SK-N-SH (cell line): ENCODE results near the gene SLC35D2. TPM values are rescaled to one million over a fixed set of nuclear protein-coding genes. Genes with fewer than 3 reads are reported as not detected.

ENCODE experiments used
- CTCF ChIA-PET: fragments of 300-600, 350-600 bp; formaldehyde crosslinking; extraction: SDS; loops from one replicate; lab custom pipeline; 2021; lab: Yijun Ruan, JAX
- POLR2A ChIA-PET: fragments of 350-600 bp; sonication (Branson Sonifier 250); formaldehyde crosslinking; extraction: SDS; loops from one replicate; lab custom pipeline; 2020; ENCODE audit warnings: antibody characterized with exemption, inconsistent platforms; lab: Yijun Ruan, JAX
- DNase-seq: peaks from one replicate; pipeline ENCODE4 v3.0.0; 2012
- H2AFZ ChIP-seq: fragments of 200-600 bp; sonication (generic); 2 replicates; pipeline ENCODE4 v1.8.1; 2016; ENCODE audit warnings: antibody characterized with exemption, mild to moderate bottlenecking, low read depth
- H3F3A ChIP-seq: fragments of 200-600 bp; sonication (generic); replicated peaks from 2 replicates; pipeline ENCODE3; 2016; ENCODE audit warnings: antibody characterized with exemption, mild to moderate bottlenecking; ENCODE audit not compliant: insufficient read depth
- H3K27ac ChIP-seq, 2 experiments: fragments of 200-500 bp in 1 of 2; fragments of 200-600 bp in 1 of 2; sonication (Bioruptor generic) in 1 of 2; sonication (generic), shearing (Covaris generic) in 1 of 2; 2 replicates each; pipeline versions ENCODE4 v1.5.1 to v1.6.1; 2014 to 2016; ENCODE audit warnings: low read depth in 2 of 2, inconsistent platforms in 1 of 2, low read length in 1 of 2, mild to moderate bottlenecking in 1 of 2, mixed read lengths in 1 of 2
- H3K27me3 ChIP-seq: fragments of 200-600 bp; sonication (generic), shearing (Covaris generic); 2 replicates; pipeline ENCODE4 v1.6.1; 2016; ENCODE audit warnings: mixed run types; ENCODE audit not compliant: insufficient read depth
- H3K36me3 ChIP-seq, 2 experiments: fragments of 200-500 bp in 1 of 2; fragments of 200-600 bp in 1 of 2; sonication (Bioruptor generic) in 1 of 2; sonication (generic) in 1 of 2; replicated peaks in 1 of 2; 2 replicates each; pipeline versions ENCODE3 to v1.5.1; 2014 to 2016; ENCODE audit warnings: low read length in 1 of 2, mild to moderate bottlenecking in 1 of 2; ENCODE audit not compliant: insufficient read depth in 2 of 2, control insufficient read depth in 1 of 2
- H3K4me1 ChIP-seq, 2 experiments: fragments of 200-500 bp in 1 of 2; fragments of 200-600 bp in 1 of 2; sonication (Bioruptor generic) in 1 of 2; sonication (generic), shearing (Covaris generic) in 1 of 2; 2 replicates each; pipeline versions ENCODE4 v1.5.1 to v1.6.1; 2014 to 2016; ENCODE audit warnings: low read depth in 1 of 2, low read length in 1 of 2, mixed run types in 1 of 2; ENCODE audit not compliant: insufficient read depth in 2 of 2, control insufficient read depth in 1 of 2
- H3K4me2 ChIP-seq: fragments of 200-600 bp; sonication (generic), shearing (Covaris generic); 2 replicates; pipeline ENCODE4 v1.6.1; 2017; ENCODE audit warnings: mixed run types
- H3K4me3 ChIP-seq, 2 experiments: fragments of 200-500 bp in 1 of 2; fragments of 200-600 bp in 1 of 2; sonication (Bioruptor generic) in 1 of 2; sonication (generic), shearing (Covaris generic) in 1 of 2; 2 replicates each; pipeline versions ENCODE4 v1.5.1 to v1.8.1; 2014 to 2016; ENCODE audit warnings: low read depth in 2 of 2, inconsistent platforms in 1 of 2, low read length in 1 of 2, mild to moderate bottlenecking in 1 of 2, mixed read lengths in 1 of 2, moderate library complexity in 1 of 2
- H3K79me2 ChIP-seq: fragments of 200-600 bp; sonication (generic); 2 replicates; pipeline ENCODE4 v1.8.1; 2017; ENCODE audit warnings: mild to moderate bottlenecking; ENCODE audit not compliant: insufficient read depth
- H3K9ac ChIP-seq: fragments of 200-600 bp; sonication (generic); 2 replicates; pipeline ENCODE4 v1.6.1; 2017; ENCODE audit warnings: mixed run types
- H3K9me2 ChIP-seq: fragments of 200-600 bp; sonication (generic); 2 replicates; pipeline ENCODE4 v1.6.1; 2017; ENCODE audit warnings: mixed run types
- H3K9me3 ChIP-seq: fragments of 200-600 bp; sonication (generic); 2 replicates; pipeline ENCODE4 v1.6.1; 2017; ENCODE audit warnings: mixed run types, mild to moderate bottlenecking, moderate library complexity
- H4K20me1 ChIP-seq: fragments of 200-600 bp; sonication (generic); 2 replicates; pipeline ENCODE4 v1.6.1; 2017; ENCODE audit warnings: mild to moderate bottlenecking, mixed run types; ENCODE audit not compliant: insufficient read depth
- CHD2 ChIP-seq: fragments of 150-350 bp; IDR thresholded peaks from 2 replicates; pipeline ENCODE4 v1.6.1; 2018; ENCODE audit warnings: low read length; ENCODE audit not compliant: partially characterized antibody
- EP300 ChIP-seq, 2 experiments: IDR thresholded peaks; 2 replicates each; pipeline versions ENCODE4 v1.4.0 to v1.6.1; 2012; ENCODE audit warnings: borderline replicate concordance in 1 of 2, low read depth in 1 of 2, low read length in 1 of 2
- FOSL2 ChIP-seq: IDR thresholded peaks from 2 replicates; pipeline ENCODE4 v1.4.0; 2012; ENCODE audit warnings: low read depth, mild to moderate bottlenecking, moderate library complexity, borderline replicate concordance
- FOXJ3 ChIP-seq: sonication (generic); formaldehyde crosslinking; IDR thresholded peaks from 2 replicates; pipeline ENCODE4 v1.5.1; 2020; ENCODE audit warnings: mild to moderate bottlenecking, missing genetic modification reagents
- GATA2 ChIP-seq: sonication (generic); formaldehyde crosslinking; IDR thresholded peaks from 2 replicates; pipeline ENCODE4 v1.5.0; 2020; ENCODE audit warnings: mild to moderate bottlenecking, missing genetic modification reagents
- JUND ChIP-seq: IDR thresholded peaks from 2 replicates; pipeline ENCODE4 v1.4.0; 2012
- MAX ChIP-seq: IDR thresholded peaks from 2 replicates; pipeline ENCODE4 v1.4.0; 2012; ENCODE audit warnings: low read depth
- MEF2A ChIP-seq: IDR thresholded peaks from 2 replicates; pipeline ENCODE4 v1.4.0; 2012; ENCODE audit warnings: low read depth, borderline replicate concordance
- MXI1 ChIP-seq: IDR thresholded peaks from 2 replicates; pipeline ENCODE4 v1.6.1; 2012; ENCODE audit warnings: mild to moderate bottlenecking, low read depth, low read length, improper control_type of control experiment
- PBX3 ChIP-seq: IDR thresholded peaks from 2 replicates; pipeline ENCODE4; 2012
- POLR2AphosphoS5 ChIP-seq: IDR thresholded peaks from 2 replicates; pipeline ENCODE4 v1.6.1; 2012; ENCODE audit warnings: low read depth, low read length
- RAD21 ChIP-seq: IDR thresholded peaks from 2 replicates; pipeline ENCODE4 v1.6.1; 2012; ENCODE audit warnings: mild to moderate bottlenecking, low read length
- RCOR1 ChIP-seq: fragments of 150-350 bp; IDR thresholded peaks from 2 replicates; pipeline ENCODE4 v1.6.1; 2017; ENCODE audit warnings: antibody characterized with exemption, low read length
- REST ChIP-seq: IDR thresholded peaks from 2 replicates; pipeline ENCODE4 v1.6.1; 2012; ENCODE audit warnings: mild to moderate bottlenecking, low read depth, low read length, moderate library complexity
- RXRA ChIP-seq: IDR thresholded peaks from 2 replicates; pipeline ENCODE4 v1.4.0; 2012; ENCODE audit warnings: low read depth, mild to moderate bottlenecking, borderline replicate concordance
- TAF1 ChIP-seq: IDR thresholded peaks from 2 replicates; pipeline ENCODE4 v1.6.1; 2012; ENCODE audit warnings: low read depth, mild to moderate bottlenecking, low read length, moderate library complexity, borderline replicate concordance
- TCF12 ChIP-seq: IDR thresholded peaks from 2 replicates; pipeline ENCODE4 v1.4.0; 2012
- TEAD4 ChIP-seq: IDR thresholded peaks from 2 replicates; pipeline ENCODE4 v1.4.0; 2012; ENCODE audit warnings: mild to moderate bottlenecking, borderline replicate concordance; ENCODE audit not compliant: insufficient read depth
- USF2 ChIP-seq: fragments of 150-350 bp; IDR thresholded peaks from 2 replicates; pipeline ENCODE4 v1.6.1; 2017; ENCODE audit warnings: antibody characterized with exemption, low read length, low read depth, borderline replicate concordance
- WGBS: methylation state at CpG from one replicate; pipeline ENCODE4 v1.1.6; 2017; ENCODE audit warnings: low lambda C conversion rate; 5-methylcytosine and 5-hydroxymethylcytosine counted together
- polyA plus RNA-seq, 3 experiments: library from polyadenylated mRNA; depleted of rRNA; stranded (reverse); fragments of >200 nt; gene quantifications; 2 replicates each; pipeline ENCODE4 v1.2.3, GENCODE V29; 2012

SLC35D2 gene
- polyA plus RNA-seq, 1 of the 3 experiments (the other 2 are of a cell fraction), result 26.1 TPM

- no peak overlapping the region for H3K4me2 ChIP-seq
- no peak overlapping the region for H3K27ac ChIP-seq
- 0 out of 2 replicates have a peak, but pooled peaks cover 7% of the 10 kb centered on the region for H3K9me3 ChIP-seq
- H3K27me3 ChIP-seq, result no peaks in the 10 kb centered on the region
- TF ChIP-seq FOXJ3 (CRISPR knock-in tag) (no peak), EP300 (IDR thresholded peaks at IDR 0.05; ENCODE audit: borderline replicate concordance in 1 of 2, low read depth in 1 of 2, low read length in 1 of 2) (no peak), FOSL2 (no peak), REST (no peak), PBX3 (no peak), CHD2 (no peak), JUND (no peak), POLR2AphosphoS5 (no peak), TAF1 (no peak), MXI1 (no peak), RCOR1 (no peak), TEAD4 (no peak)
- no peak for DNase-seq
- no peaks in the 10 kb centered on the region for H3K36me3 ChIP-seq
- CTCF ChIA-PET, result interaction anchor here (1.4 kb wide), 1 partner anchor 47 kb away, joined by 5 read pairs; no protein-coding TSS in a partner anchor
- H2AFZ ChIP-seq, result no peak overlapping the region
- no peaks in the 10 kb centered on the region for H4K20me1 ChIP-seq
- no peaks in the 10 kb centered on the region for H3K4me1 ChIP-seq
- POLR2A ChIA-PET, result no interaction called here
- H3K4me3 ChIP-seq, result no peak overlapping the region
- no peaks in the 10 kb centered on the region for H3F3A ChIP-seq
- 75% methylated on average over 7 of the region's 8 CpGs for WGBS
- no peaks in the 10 kb centered on the region for H3K9me2 ChIP-seq
- H3K79me2 ChIP-seq, result no peaks in the 10 kb centered on the region
- no peak overlapping the region for H3K9ac ChIP-seq
Measured at GRCh38 chr9:96279932-96280331, 103.6 kb downstream of the SLC35D2 start.

- ChIA-PET CTCF (no interaction called here), POLR2A (no interaction called here)
- no peak overlapping the region for H2AFZ ChIP-seq
- H3K79me2 ChIP-seq, result no peaks in the 10 kb centered on the region
- H4K20me1 ChIP-seq, result no peaks in the 10 kb centered on the region
- H3K4me3 ChIP-seq, result no peak overlapping the region
- no peaks in the 10 kb centered on the region for H3K27me3 ChIP-seq
- H3K4me1 ChIP-seq, result no peaks in the 10 kb centered on the region
- H3K9me2 ChIP-seq, result no peaks in the 10 kb centered on the region
- no peak overlapping the region for H3K4me2 ChIP-seq
- H3K36me3 ChIP-seq, result no peaks in the 10 kb centered on the region
- WGBS, result 16% methylated on average over 2 of the region's 2 CpGs
- no peak overlapping the region for H3K9ac ChIP-seq
- no peak for DNase-seq
- no peak overlapping the region for H3K27ac ChIP-seq
- no peak for TF ChIP-seq RAD21
- no peak for TF ChIP-seq TAF1
- no peak for TF ChIP-seq POLR2AphosphoS5
- no peak for TF ChIP-seq RXRA
- no peak for TF ChIP-seq EP300 (IDR thresholded peaks at IDR 0.05; ENCODE audit: borderline replicate concordance in 1 of 2, low read depth in 1 of 2, low read length in 1 of 2)
- TF ChIP-seq TCF12, result no peak
- no peak for TF ChIP-seq USF2
- no peak for TF ChIP-seq MAX
- TF ChIP-seq CHD2, result no peak
- no peak for TF ChIP-seq FOXJ3 (CRISPR knock-in tag)
- TF ChIP-seq PBX3, result no peak
- no peak for TF ChIP-seq MEF2A
- TF ChIP-seq GATA2, result no peak
- peaks cover 13% of the 10 kb centered on the region; the same call in 1 of the 2 replicates for H3K9me3 ChIP-seq
- no peaks in the 10 kb centered on the region for H3F3A ChIP-seq
Measured at GRCh38 chr9:96274939-96275338, 108.6 kb downstream of the SLC35D2 start.
